ENCODE results near the gene ABCA12. TPM values are rescaled to one million over a fixed set of nuclear protein-coding genes. Genes with fewer than 3 reads are reported as not detected.

ABCA12 gene
- total RNA-seq, 1 donor from 2014 or later, result 0.08 TPM

GRCh38 chr2:215136669-215137328 is 1.6 kb downstream of the ABCA12 start:
- Mint-ChIP-seq H3K36me3 (ENCODE audit: unreplicated experiment) (no peaks in the 10 kb centered on the region), H3K27ac (ENCODE audit: unreplicated experiment) (no peak overlapping the region), H3K4me3 (ENCODE audit: unreplicated experiment) (no peak overlapping the region), H3K4me1 (ENCODE audit: unreplicated experiment) (peaks cover 25% of the 10 kb centered on the region), H3K9me3 (ENCODE audit: unreplicated experiment) (peaks cover 12% of the 10 kb centered on the region), H3K27me3 (ENCODE audit: unreplicated experiment) (peaks cover 9% of the 10 kb centered on the region)
- DNase-seq (ENCODE audit: extremely low spot score, unreplicated experiment), result no peak
- no peak for TF ChIP-seq CTCF (IDR thresholded peaks at IDR 0.05)

DNA sequence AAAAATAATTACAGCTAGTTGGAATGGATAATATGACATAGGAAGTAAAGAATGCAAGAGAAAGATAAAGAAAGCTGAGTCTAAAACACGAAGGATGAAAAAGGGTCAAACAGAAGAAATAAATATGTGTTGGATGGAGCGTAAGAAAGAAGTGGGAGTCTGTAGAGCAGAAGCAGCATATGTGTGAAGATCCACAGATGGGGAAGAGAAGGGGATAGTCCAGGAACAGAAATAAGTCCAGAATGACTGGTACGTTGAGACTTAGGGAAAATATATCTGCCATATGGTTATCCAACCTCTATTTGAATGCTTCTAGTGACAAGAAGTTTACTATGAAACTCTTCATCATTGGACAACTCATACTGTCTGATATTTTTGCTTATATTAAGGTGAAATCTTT is 18.0 kb downstream of the ABCA12 start:
- no peak for DNase-seq (ENCODE audit: extremely low spot score, unreplicated experiment)
- no peaks in the 10 kb centered on the region for H3K36me3 Mint-ChIP-seq (ENCODE audit: unreplicated experiment)

DNA sequence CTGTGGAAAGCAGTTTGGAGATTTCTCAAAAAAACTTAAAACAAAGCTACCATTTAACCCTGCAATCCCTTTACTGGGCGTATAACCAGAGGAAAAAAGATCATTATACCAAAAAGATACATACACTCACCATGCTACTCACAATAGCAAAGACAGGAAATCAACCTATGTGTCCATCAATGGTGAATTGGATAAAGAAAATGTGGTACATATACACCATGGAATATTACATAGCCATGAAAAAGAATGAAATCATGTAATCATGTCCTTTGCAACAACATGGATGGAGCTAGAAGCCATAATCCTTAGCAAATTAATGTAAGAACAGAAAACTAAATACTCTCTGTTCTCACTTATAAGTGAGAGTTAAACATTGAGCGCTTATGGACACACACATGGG is 18.6 kb downstream of the ABCA12 start:
- Mint-ChIP-seq H3K9me3 (ENCODE audit: unreplicated experiment) (peaks cover 10% of the 10 kb centered on the region), H3K36me3 (ENCODE audit: unreplicated experiment) (no peaks in the 10 kb centered on the region), H3K4me3 (ENCODE audit: unreplicated experiment) (no peak overlapping the region), H3K4me1 (ENCODE audit: unreplicated experiment) (no peaks in the 10 kb centered on the region), H3K27ac (ENCODE audit: unreplicated experiment) (no peak overlapping the region), H3K27me3 (ENCODE audit: unreplicated experiment) (peaks cover 21% of the 10 kb centered on the region)
- DNase-seq (ENCODE audit: extremely low spot score, unreplicated experiment), result no peak
- no peak for TF ChIP-seq CTCF (IDR thresholded peaks at IDR 0.05)

More for the DNA sequence above, 18.0 kb downstream of the ABCA12 start:
- peaks cover 25% of the 10 kb centered on the region for H3K27me3 Mint-ChIP-seq (ENCODE audit: unreplicated experiment)
- H3K9me3 Mint-ChIP-seq (ENCODE audit: unreplicated experiment), result peaks cover 13% of the 10 kb centered on the region
- H3K4me1 Mint-ChIP-seq (ENCODE audit: unreplicated experiment), result no peaks in the 10 kb centered on the region
- TF ChIP-seq CTCF (IDR thresholded peaks at IDR 0.05), result no peak
- no peak overlapping the region for H3K4me3 Mint-ChIP-seq (ENCODE audit: unreplicated experiment)
- H3K27ac Mint-ChIP-seq (ENCODE audit: unreplicated experiment), result no peak overlapping the region

DNA sequence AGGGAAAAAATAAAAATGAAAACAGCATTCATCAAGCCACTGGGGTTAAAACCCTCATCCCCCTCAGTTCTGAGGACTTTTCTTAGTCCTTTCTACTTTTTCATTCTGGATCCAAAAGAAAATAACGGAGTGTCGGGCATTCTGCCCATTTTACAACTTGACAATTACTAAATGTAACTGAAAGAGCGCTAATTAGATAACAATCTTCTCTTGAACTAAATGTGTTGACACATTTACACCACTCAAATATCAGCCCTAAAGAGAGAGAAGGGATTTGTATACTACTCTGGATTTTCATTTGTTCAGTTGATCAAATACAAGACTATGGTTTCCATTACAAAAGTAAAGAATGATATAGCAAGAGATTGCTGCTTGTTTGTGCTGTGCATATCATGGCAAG is 27.5 kb downstream of the ABCA12 start:
- Mint-ChIP-seq H3K27ac (ENCODE audit: unreplicated experiment) (no peak overlapping the region), H3K9me3 (ENCODE audit: unreplicated experiment) (no peaks in the 10 kb centered on the region), H3K27me3 (ENCODE audit: unreplicated experiment) (peaks cover 12% of the 10 kb centered on the region), H3K4me3 (ENCODE audit: unreplicated experiment) (no peak overlapping the region), H3K36me3 (ENCODE audit: unreplicated experiment) (no peaks in the 10 kb centered on the region), H3K4me1 (ENCODE audit: unreplicated experiment) (no peaks in the 10 kb centered on the region)
- DNase-seq (ENCODE audit: extremely low spot score, unreplicated experiment), result no peak
- no peak for TF ChIP-seq CTCF (IDR thresholded peaks at IDR 0.05)

DNA sequence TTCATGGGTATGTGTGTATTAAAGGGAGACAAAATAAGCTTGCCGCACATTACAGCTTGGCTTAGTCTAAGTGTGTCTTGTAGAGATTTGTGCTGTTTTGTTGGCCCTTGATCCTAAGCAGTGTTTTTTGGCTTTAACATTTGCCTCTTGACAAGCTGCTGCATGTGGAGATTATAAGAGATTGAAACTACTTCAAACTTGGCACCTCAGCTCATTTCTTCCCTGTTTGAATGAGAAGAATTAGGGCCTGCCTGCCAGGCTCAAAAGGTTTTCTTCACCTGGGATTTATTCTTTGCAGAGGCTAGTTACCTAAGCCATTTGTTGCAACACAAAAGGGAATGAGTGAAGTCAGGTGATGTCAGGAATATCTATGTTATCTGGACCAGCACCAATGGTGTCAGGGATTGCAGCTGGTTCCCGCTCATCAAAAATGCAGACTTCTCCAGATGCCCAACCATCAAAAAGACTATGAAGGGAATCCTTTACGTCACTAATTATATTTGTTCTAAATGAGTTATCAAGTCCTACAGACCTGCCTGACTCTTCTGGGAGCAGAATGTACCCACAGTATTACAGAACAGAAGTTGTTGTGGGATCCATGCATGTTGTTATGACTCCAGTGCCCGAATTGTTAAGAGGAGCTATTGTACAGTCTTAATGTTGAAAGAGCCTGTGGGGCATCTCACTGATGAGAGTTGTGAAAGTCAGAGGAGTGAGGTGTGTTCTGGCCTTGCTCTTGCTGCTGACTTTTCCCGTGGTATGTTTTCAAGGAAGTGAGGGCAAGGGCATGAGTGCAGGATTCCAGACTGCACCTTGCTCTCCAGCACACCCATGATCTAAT is 31.0 kb downstream of the ABCA12 start:
- H3K4me1 Mint-ChIP-seq (ENCODE audit: unreplicated experiment), result no peaks in the 10 kb centered on the region
- no peak overlapping the region for H3K27ac Mint-ChIP-seq (ENCODE audit: unreplicated experiment)
- no peak overlapping the region for H3K4me3 Mint-ChIP-seq (ENCODE audit: unreplicated experiment)
- H3K27me3 Mint-ChIP-seq (ENCODE audit: unreplicated experiment), result peaks cover 10% of the 10 kb centered on the region
- no peaks in the 10 kb centered on the region for H3K36me3 Mint-ChIP-seq (ENCODE audit: unreplicated experiment)
- H3K9me3 Mint-ChIP-seq (ENCODE audit: unreplicated experiment), result no peaks in the 10 kb centered on the region
- TF ChIP-seq CTCF (IDR thresholded peaks at IDR 0.05), result no peak
- DNase-seq (ENCODE audit: extremely low spot score, unreplicated experiment), result no peak
